B cell (primary cell): ENCODE results near the gene KRTAP4-4. TPM values are rescaled to one million over a fixed set of nuclear protein-coding genes. Genes with fewer than 3 reads are reported as not detected.

ENCODE experiments used
- ATAC-seq: fragments of 200-7000 bp; cut with Tn5 transposase; one replicate; pipeline ENCODE4 v1.10.0; 2021; ENCODE audit warnings: low read depth, mild to moderate bottlenecking, moderate number of reproducible peaks, moderate library complexity
- CTCF ChIA-PET: fragments of 350-600 bp; sonication (Branson Sonifier 250); formaldehyde crosslinking; loops from one replicate; lab custom pipeline; 2021; ENCODE audit warnings: antibody characterized with exemption, inconsistent platforms; lab: Charles Lee
- POLR2A ChIA-PET: fragments of 350-600 bp; sonication (Branson Sonifier 250); formaldehyde crosslinking; loops from one replicate; lab custom pipeline; 2021; ENCODE audit warnings: antibody characterized with exemption; lab: Charles Lee
- DNase-seq: peaks from one replicate; pipeline ENCODE4 v3.0.0; 2013
- H2AFZ ChIP-seq: 2 replicates; pipeline ENCODE4 v1.6.1; 2012; ENCODE audit warnings: mild to moderate bottlenecking, low read depth, low read length; ENCODE audit not compliant: insufficient read depth, poor library complexity, severe bottlenecking
- H3K27ac ChIP-seq, 2 donors: 1 replicate in 1 of 2; 2 replicates in 1 of 2; pipeline ENCODE4 v1.5.1; 2012 to 2013; ENCODE audit warnings: low read length in 2 of 2, mild to moderate bottlenecking in 2 of 2, moderate library complexity in 1 of 2
- H3K27me3 ChIP-seq, 4 experiments: fragments of 200-600 bp in 1 of 4; sonication (generic) in 1 of 4; replicated peaks in 1 of 4; 1 replicate in 2 of 4; 2 replicates in 2 of 4; pipeline versions ENCODE4 v1.6.1 to v1.7.0; 2013 to 2016; ENCODE audit warnings: low read length in 3 of 4, mild to moderate bottlenecking in 2 of 4, mixed read lengths in 1 of 4, moderate library complexity in 1 of 4; ENCODE audit not compliant: insufficient read depth in 4 of 4, control insufficient read depth in 3 of 4; ENCODE audit errors: control extremely low read depth in 1 of 4
- H3K36me3 ChIP-seq, 2 experiments: replicated peaks in 1 of 2; 1 replicate in 1 of 2; 2 replicates in 1 of 2; pipeline versions ENCODE4 v1.6.1 to v1.7.1; 2013; ENCODE audit warnings: low read length in 1 of 2; ENCODE audit not compliant: insufficient read depth in 2 of 2, control insufficient read depth in 1 of 2; ENCODE audit errors: control extremely low read depth in 1 of 2, extremely low read depth in 1 of 2
- H3K4me1 ChIP-seq, 2 donors: fragments of 200-600 bp in 1 of 2; sonication (generic) in 1 of 2; 1 replicate in 1 of 2; 2 replicates in 1 of 2; pipeline versions ENCODE4 v1.5.1 to v1.6.1; 2013 to 2017; ENCODE audit warnings: low read length in 2 of 2; ENCODE audit not compliant: control insufficient read depth in 2 of 2, insufficient read depth in 2 of 2
- H3K4me2 ChIP-seq: replicated peaks from 2 replicates; pipeline ENCODE3; 2012; ENCODE audit warnings: mild to moderate bottlenecking, low read depth, low read length; ENCODE audit not compliant: poor library complexity, severe bottlenecking
- H3K4me3 ChIP-seq, 5 experiments: fragments of 200-600 bp in 1 of 5; sonication (generic) in 1 of 5; 1 replicate in 3 of 5; 2 replicates in 2 of 5; pipeline versions ENCODE4 v1.5.1 to v1.7.0; 2011 to 2016; ENCODE audit warnings: low read length in 4 of 5, mild to moderate bottlenecking in 4 of 5, low read depth in 2 of 5, control low read depth in 1 of 5, moderate library complexity in 1 of 5; ENCODE audit not compliant: insufficient read depth in 1 of 5; ENCODE audit errors: control extremely low read depth in 1 of 5, extremely low read depth in 1 of 5
- H3K79me2 ChIP-seq: fragments of 200-600 bp; sonication (generic); one replicate; pipeline ENCODE4 v1.6.0; 2016; ENCODE audit warnings: low read length; ENCODE audit not compliant: control insufficient read depth, insufficient read depth
- H3K9ac ChIP-seq: fragments of 200-600 bp; sonication (generic); 2 replicates; pipeline ENCODE4 v1.6.1; 2017; ENCODE audit warnings: mild to moderate bottlenecking, low read length, moderate library complexity
- H3K9me3 ChIP-seq, 3 donors: one replicate each; pipeline versions ENCODE4 v1.6.1 to v1.7.1; 2013; ENCODE audit warnings: low read length in 2 of 3; ENCODE audit not compliant: control insufficient read depth in 2 of 3, insufficient read depth in 1 of 3; ENCODE audit errors: control extremely low read depth in 1 of 3
- H4K20me1 ChIP-seq: 2 replicates; pipeline ENCODE4 v1.6.0; 2012; ENCODE audit warnings: mild to moderate bottlenecking, low read length; ENCODE audit not compliant: insufficient read depth, control insufficient read depth, poor library complexity, severe bottlenecking
- H3K27ac Mint-ChIP-seq: one replicate; pipeline ENCODE4 v1.8.0; 2021; ENCODE audit warnings: mixed read lengths
- H3K27me3 Mint-ChIP-seq: one replicate; pipeline ENCODE4 v1.8.0; 2021; ENCODE audit warnings: mixed read lengths
- H3K4me1 Mint-ChIP-seq: one replicate; pipeline ENCODE4 v1.8.0; 2021; ENCODE audit warnings: mixed read lengths
- H3K4me3 Mint-ChIP-seq: one replicate; pipeline ENCODE4 v1.8.0; 2021; ENCODE audit warnings: mixed read lengths
- H3K9me3 Mint-ChIP-seq: one replicate; pipeline ENCODE4 v1.8.0; 2022; ENCODE audit warnings: mixed read lengths; ENCODE audit not compliant: insufficient read depth
- EZH2 ChIP-seq: IDR thresholded peaks from 2 replicates; pipeline ENCODE4 v1.6.1; 2012; ENCODE audit warnings: borderline replicate concordance, low read depth, mild to moderate bottlenecking, moderate library complexity, low read length; ENCODE audit not compliant: insufficient read depth, poor library complexity, severe bottlenecking
- WGBS: methylation state at CpG from one replicate; pipeline ENCODE4 v1.1.5; 2013; ENCODE audit warnings: missing lambda C conversion rate; ENCODE audit not compliant: insufficient coverage; 5-methylcytosine and 5-hydroxymethylcytosine counted together
- intact Hi-C: fragments of 100-400 bp; cut with micrococcal nuclease; formaldehyde crosslinking; loops from one replicate; pipeline ENCODE4 v1.10.0; 2022
- polyA plus RNA-seq: library from polyadenylated mRNA; depleted of rRNA; stranded (reverse); fragments of >200 nt; gene quantifications from 2 replicates; pipeline ENCODE4 v1.2.3, GENCODE V29; 2012
- total RNA-seq, 2 donors: library from RNA; stranded (reverse); fragments of 120-200 nt in 1 of 2; gene quantifications; 1 replicate in 1 of 2; 2 replicates in 1 of 2; pipeline versions ENCODE4 v1.2.3 to v1.2.4, GENCODE V29; 2013 to 2022
- TF ChIP-seq, protein P1 (sequence below): fragments of 200-600 bp; IDR thresholded peaks from one replicate; pipeline ENCODE4 v1.8.0; 2022; ENCODE audit warnings: antibody characterized with exemption, mild to moderate bottlenecking

KRTAP4-4 gene
- total and polyA plus RNA-seq, 2 donors (not counting 1 experiment from before 2014, with no cell fraction given) = not detected

DNA sequence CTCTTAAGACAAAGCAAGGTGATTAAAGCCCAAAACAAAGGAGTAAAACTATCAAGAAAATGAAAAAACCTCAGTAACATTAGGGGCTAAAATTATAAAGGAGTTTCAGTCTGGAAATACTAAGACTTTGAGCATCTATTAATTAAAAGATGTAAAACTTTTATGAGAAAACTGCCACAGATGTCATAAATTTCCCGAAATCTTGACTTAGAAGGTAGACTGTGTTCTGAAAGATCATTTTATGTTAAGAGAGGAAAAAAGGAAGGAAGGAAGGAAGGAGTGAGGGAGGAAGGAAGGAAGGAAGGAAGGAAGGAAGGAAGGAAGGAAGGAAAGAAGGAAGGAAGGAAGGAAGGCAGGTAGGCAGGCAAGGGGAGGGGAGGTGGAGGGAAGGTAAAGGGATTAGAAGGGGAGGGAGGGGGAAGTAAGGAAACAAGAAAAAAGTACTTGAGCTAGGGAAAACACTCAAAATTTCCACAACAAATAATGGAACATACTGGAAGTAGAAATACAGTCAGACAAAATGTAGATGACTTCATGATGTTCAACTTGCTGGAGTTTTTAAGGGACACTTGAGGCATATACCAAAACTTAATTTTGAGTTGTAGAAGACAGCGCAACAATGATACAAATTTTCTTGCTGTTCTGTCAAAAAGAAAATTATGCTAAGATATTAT, 12.9 kb downstream of the KRTAP4-4 start:
- POLR2A ChIA-PET = no interaction called here
- 71% methylated on average over 1 of the region's 2 CpGs for WGBS
- intact Hi-C loops = no loop called here
- Histone ChIP-seq H3K79me2 (no peaks in the 10 kb centered on the region), H3K4me3 (no peak overlapping the region), H3K4me2 (no peak overlapping the region), H3K27ac (no peak overlapping the region), H3K4me1 (no peaks in the 10 kb centered on the region), H2AFZ (no peak overlapping the region), H3K36me3 (no peaks in the 10 kb centered on the region), H3K27me3 (no peaks in the 10 kb centered on the region), H3K9ac (no peak overlapping the region), H4K20me1 (no peaks in the 10 kb centered on the region), H3K9me3 (peaks cover 3 to 9% (median 5%) of the 10 kb centered on the region in 3 donors)
- Mint-ChIP-seq H3K9me3 (peaks cover 8% of the 10 kb centered on the region), H3K4me1 (no peaks in the 10 kb centered on the region), H3K4me3 (no peak overlapping the region), H3K27me3 (peaks cover 4% of the 10 kb centered on the region), H3K27ac (no peak overlapping the region)
- DNase-seq = no peak
- ATAC-seq = no peak
- CTCF ChIA-PET = no interaction called here
- TF ChIP-seq, protein P1, sequence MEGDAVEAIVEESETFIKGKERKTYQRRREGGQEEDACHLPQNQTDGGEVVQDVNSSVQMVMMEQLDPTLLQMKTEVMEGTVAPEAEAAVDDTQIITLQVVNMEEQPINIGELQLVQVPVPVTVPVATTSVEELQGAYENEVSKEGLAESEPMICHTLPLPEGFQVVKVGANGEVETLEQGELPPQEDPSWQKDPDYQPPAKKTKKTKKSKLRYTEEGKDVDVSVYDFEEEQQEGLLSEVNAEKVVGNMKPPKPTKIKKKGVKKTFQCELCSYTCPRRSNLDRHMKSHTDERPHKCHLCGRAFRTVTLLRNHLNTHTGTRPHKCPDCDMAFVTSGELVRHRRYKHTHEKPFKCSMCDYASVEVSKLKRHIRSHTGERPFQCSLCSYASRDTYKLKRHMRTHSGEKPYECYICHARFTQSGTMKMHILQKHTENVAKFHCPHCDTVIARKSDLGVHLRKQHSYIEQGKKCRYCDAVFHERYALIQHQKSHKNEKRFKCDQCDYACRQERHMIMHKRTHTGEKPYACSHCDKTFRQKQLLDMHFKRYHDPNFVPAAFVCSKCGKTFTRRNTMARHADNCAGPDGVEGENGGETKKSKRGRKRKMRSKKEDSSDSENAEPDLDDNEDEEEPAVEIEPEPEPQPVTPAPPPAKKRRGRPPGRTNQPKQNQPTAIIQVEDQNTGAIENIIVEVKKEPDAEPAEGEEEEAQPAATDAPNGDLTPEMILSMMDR = no peak
- no peak for TF ChIP-seq EZH2

GRCh38 chr17:41145261-41145660, 15.3 kb downstream of the KRTAP4-4 start:
- H2AFZ ChIP-seq = no peak overlapping the region
- ATAC-seq (no peak), DNase-seq (no peak)
- no peaks in the 10 kb centered on the region for H4K20me1 ChIP-seq
- H3K36me3 ChIP-seq = no peaks in the 10 kb centered on the region
- WGBS = no CpG with 5 or more reads among the region's 2 CpGs
- CTCF ChIA-PET = interaction anchor here (0.6 kb wide), 1 partner anchor 50 kb away, joined by 5 read pairs; no protein-coding TSS in a partner anchor
- TF ChIP-seq, protein P1 = no peak
- TF ChIP-seq EZH2 = no peak
- Mint-ChIP-seq H3K27ac (no peak overlapping the region), H3K9me3 (peaks cover 10% of the 10 kb centered on the region), H3K4me3 (no peak overlapping the region), H3K27me3 (peaks cover 7% of the 10 kb centered on the region), H3K4me1 (no peaks in the 10 kb centered on the region)
- no peaks in the 10 kb centered on the region for H3K79me2 ChIP-seq
- H3K9me3 ChIP-seq = peaks cover 5 to 13% (median 7%) of the 10 kb centered on the region in 3 donors
- H3K27me3 ChIP-seq = no peaks in the 10 kb centered on the region
- POLR2A ChIA-PET = no interaction called here
- no peak overlapping the region for H3K27ac ChIP-seq
- no peak overlapping the region for H3K9ac ChIP-seq
- no peak overlapping the region for H3K4me3 ChIP-seq
- H3K4me1 ChIP-seq = no peaks in the 10 kb centered on the region
- no peak overlapping the region for H3K4me2 ChIP-seq
- intact Hi-C loops = no loop called here
